ENCODE data around the gene EP400.

The EP400 gene

DNA sequence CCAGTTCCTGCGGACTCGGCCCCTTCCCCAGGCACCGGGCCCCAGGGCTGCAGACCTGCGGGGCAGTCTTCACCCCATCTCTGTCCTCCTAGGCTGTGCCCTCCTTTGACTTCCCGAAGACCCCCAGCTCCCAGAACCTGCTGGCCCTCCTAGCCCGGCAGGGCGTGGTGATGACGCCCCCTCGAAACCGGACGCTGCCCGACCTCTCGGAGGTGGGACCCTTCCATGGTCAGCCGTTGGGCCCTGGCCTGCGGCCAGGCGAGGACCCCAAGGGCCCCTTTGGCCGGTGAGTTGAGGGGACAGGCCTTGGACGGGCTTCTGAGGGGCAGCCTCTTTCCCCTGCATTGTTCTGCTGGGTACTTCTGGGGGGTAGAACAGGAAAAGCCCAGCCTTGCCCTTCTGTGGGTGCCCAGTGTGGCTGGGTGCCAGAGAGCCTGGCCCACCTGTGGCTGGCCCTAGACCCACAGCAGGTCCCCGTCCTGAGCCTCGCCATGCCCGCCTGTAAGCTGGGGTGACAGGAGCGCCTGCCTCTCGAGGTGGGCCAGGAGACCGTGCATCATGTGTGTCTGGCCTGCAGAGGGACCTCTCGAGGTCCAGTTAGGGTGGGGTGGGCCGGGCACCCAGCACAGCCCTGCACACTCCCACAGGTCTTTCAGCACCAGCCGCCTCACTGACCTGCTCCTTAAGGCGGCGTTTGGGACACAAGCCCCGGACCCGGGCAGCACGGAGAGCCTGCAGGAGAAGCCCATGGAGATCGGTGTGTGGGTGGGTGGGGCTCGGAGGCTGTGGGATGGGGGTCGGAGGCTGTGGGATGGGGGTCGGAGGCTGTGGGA is 33.2 kb upstream of the EP400 start:
- TF ChIP-seq CTCF (IDR thresholded peaks at IDR 0.05; ENCODE audit: low read depth, low read length, poor library complexity, severe bottlenecking) (no peak), EZH2phosphoT487 (IDR thresholded peaks at IDR 0.05; ENCODE audit: borderline replicate concordance, low read length) (no peak)

GRCh38 chr12:131917139-131917710 is 32.5 kb upstream of the EP400 start:
- H3K27me3 ChIP-seq (ENCODE audit: control insufficient read depth, low read length) = peaks cover 8% of the 10 kb centered on the region
- H3K79me2 ChIP-seq (ENCODE audit: control insufficient read depth, low read length) = no peaks in the 10 kb centered on the region
- no peaks in the 10 kb centered on the region for H3K36me3 ChIP-seq (ENCODE audit: control insufficient read depth, low read length)
- H3K27ac ChIP-seq (ENCODE audit: low read depth, low read length) = no peak overlapping the region
- H3K4me1 ChIP-seq (ENCODE audit: control insufficient read depth, low read length) = no peaks in the 10 kb centered on the region
- H3F3A ChIP-seq (ENCODE audit: control insufficient read depth, insufficient read depth) = no peaks in the 10 kb centered on the region
- TF ChIP-seq EZH2phosphoT487 (IDR thresholded peaks at IDR 0.05; ENCODE audit: borderline replicate concordance, low read length) (no peak), CTCF (IDR thresholded peaks at IDR 0.05; ENCODE audit: low read depth, low read length, poor library complexity, severe bottlenecking) (no peak)
- no peaks in the 10 kb centered on the region for H3K9me2 ChIP-seq (replicated peaks; ENCODE audit: control insufficient read depth, low read length)
- no peak overlapping the region for H3K4me3 ChIP-seq (ENCODE audit: low read length)
- peaks cover 8% of the 10 kb centered on the region; the same call in 1 of the 2 replicates for H4K20me1 ChIP-seq (ENCODE audit: control insufficient read depth, insufficient read depth, low read depth, low read length)
- no peak overlapping the region for H3K4me2 ChIP-seq (ENCODE audit: low read length)
- no peaks in the 10 kb centered on the region for H3K9me3 ChIP-seq (ENCODE audit: control insufficient read depth, insufficient read depth, low read length)

More for the DNA sequence above, 33.2 kb upstream of the EP400 start:
- no peaks in the 10 kb centered on the region for H3K9me2 ChIP-seq (replicated peaks; ENCODE audit: control insufficient read depth, low read length)
- no peaks in the 10 kb centered on the region for H3K9me3 ChIP-seq (ENCODE audit: control insufficient read depth, insufficient read depth, low read length)
- H3K79me2 ChIP-seq (ENCODE audit: control insufficient read depth, low read length) = no peaks in the 10 kb centered on the region
- no peak overlapping the region for H3K27ac ChIP-seq (ENCODE audit: low read depth, low read length)
- no peaks in the 10 kb centered on the region for H3F3A ChIP-seq (ENCODE audit: control insufficient read depth, insufficient read depth)
- no peaks in the 10 kb centered on the region for H3K36me3 ChIP-seq (ENCODE audit: control insufficient read depth, low read length)
- no peak overlapping the region for H3K4me3 ChIP-seq (ENCODE audit: low read length)
- H3K4me1 ChIP-seq (ENCODE audit: control insufficient read depth, low read length) = no peaks in the 10 kb centered on the region
- peaks cover 1% of the 10 kb centered on the region for H3K27me3 ChIP-seq (ENCODE audit: control insufficient read depth, low read length)
- peaks cover 1% of the 10 kb centered on the region; the same call in 1 of the 2 replicates for H4K20me1 ChIP-seq (ENCODE audit: control insufficient read depth, insufficient read depth, low read depth, low read length)
- no peak overlapping the region for H3K4me2 ChIP-seq (ENCODE audit: low read length)

DNA sequence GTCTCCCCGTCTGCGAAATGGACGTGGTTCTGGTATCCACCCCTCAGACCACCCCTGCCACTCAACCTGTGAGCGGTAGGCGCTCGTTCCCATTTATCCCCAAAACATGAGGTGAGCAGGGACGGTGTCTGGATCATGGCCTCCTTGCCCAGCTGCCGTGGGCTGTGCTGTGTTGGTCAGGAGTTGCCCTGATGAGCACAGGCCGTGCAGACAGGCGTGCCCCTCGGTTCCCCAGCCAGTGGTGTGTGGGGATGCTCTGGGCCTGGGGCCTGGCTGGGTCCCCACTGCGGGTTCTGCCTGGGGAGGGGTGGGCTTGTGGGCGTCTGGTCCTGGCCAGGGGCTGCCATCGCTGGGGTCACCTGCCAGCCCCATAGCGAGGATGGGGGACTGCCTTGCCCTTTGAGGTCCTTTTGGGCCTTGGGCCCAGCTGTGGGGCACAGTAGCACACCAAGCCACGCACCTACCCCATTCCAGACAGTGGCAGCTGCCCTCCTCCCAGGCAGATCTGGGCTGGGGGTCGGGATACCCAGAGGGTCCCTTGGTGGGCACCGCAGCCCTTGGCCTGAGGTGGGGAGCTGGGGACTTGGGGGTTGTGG is 31.9 kb upstream of the EP400 start:
- Histone ChIP-seq H3K9me2 (replicated peaks; ENCODE audit: control insufficient read depth, low read length) (no peaks in the 10 kb centered on the region), H3K4me3 (ENCODE audit: low read length) (no peak overlapping the region), H3K4me1 (ENCODE audit: control insufficient read depth, low read length) (peaks cover 5% of the 10 kb centered on the region), H3K4me2 (ENCODE audit: low read length) (no peak overlapping the region), H3K9me3 (ENCODE audit: control insufficient read depth, insufficient read depth, low read length) (no peaks in the 10 kb centered on the region), H3F3A (ENCODE audit: control insufficient read depth, insufficient read depth) (no peaks in the 10 kb centered on the region), H3K36me3 (ENCODE audit: control insufficient read depth, low read length) (no peaks in the 10 kb centered on the region), H3K79me2 (ENCODE audit: control insufficient read depth, low read length) (no peaks in the 10 kb centered on the region), H3K27me3 (ENCODE audit: control insufficient read depth, low read length) (peaks cover 14% of the 10 kb centered on the region), H4K20me1 (ENCODE audit: control insufficient read depth, insufficient read depth, low read depth, low read length) (peaks cover 14% of the 10 kb centered on the region; the same call in 1 of the 2 replicates), H3K27ac (ENCODE audit: low read depth, low read length) (no peak overlapping the region)
- TF ChIP-seq EZH2phosphoT487 (IDR thresholded peaks at IDR 0.05; ENCODE audit: borderline replicate concordance, low read length) = no peak
- TF ChIP-seq CTCF (IDR thresholded peaks at IDR 0.05; ENCODE audit: low read depth, low read length, poor library complexity, severe bottlenecking) = no peak
